Esophagus muscularis mucosa (tissue), 3 donors: ENCODE measurements around the gene AGAP1.

Experiments used
- POLR2A ChIP-seq: fragments of 450-650 bp; IDR thresholded peaks from one replicate; pipeline ENCODE4 v1.6.1; 2017; ENCODE audit warnings: antibody characterized with exemption, moderate library complexity, mild to moderate bottlenecking, low read depth
- POLR2AphosphoS5 ChIP-seq, 2 donors: sonication (generic); formaldehyde crosslinking; IDR thresholded peaks; one replicate each; pipeline ENCODE4 v1.6.1; 2017; ENCODE audit warnings: antibody characterized with exemption in 2 of 2
- TF ChIP-seq, protein P1 (sequence below), 3 experiments: fragments of 200-600 bp in 2 of 3; fragments of 450-650 bp in 1 of 3; sonication (generic) in 2 of 3; IDR thresholded peaks; one replicate each; pipeline ENCODE4 v1.5.1; 2017 to 2019; ENCODE audit warnings: antibody characterized with exemption in 3 of 3, mild to moderate bottlenecking in 2 of 3, moderate library complexity in 1 of 3

DNA sequence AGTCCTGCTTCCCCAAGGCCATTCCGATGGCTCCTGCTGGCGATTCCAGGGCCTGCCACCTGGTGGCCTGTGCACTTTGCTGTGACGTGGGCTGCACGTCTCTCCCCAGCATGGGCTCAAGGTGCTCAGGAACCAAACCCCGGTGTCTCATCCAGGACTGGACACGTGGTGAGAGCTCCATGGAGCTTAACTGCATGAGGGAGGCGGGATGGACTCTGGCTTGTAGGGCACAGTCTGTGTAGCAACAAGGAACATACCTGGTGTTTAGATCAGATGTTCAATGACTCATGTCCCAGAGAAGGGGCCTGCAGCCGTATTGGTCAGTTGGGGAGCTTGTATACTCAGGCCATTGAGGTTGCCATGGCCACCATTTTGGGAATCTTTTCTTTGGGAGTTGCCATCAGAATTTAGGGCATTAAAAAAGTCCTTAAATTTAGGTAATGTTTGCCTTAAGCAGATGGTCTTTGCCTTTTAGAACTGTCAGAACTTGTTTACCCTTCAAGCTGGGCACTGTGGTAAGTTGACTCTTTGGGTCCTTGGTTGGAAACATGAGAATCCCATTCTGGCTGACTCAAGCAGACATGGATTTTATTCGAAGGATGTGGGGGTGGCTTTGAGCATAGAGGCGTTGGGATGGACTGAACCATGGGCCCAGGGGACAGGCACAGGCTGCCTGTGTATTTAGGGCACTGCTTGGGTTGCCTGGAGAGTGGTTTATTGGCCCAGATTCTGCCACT lies 21.0 kb downstream of the AGAP1 start:
- TF ChIP-seq, protein P1, sequence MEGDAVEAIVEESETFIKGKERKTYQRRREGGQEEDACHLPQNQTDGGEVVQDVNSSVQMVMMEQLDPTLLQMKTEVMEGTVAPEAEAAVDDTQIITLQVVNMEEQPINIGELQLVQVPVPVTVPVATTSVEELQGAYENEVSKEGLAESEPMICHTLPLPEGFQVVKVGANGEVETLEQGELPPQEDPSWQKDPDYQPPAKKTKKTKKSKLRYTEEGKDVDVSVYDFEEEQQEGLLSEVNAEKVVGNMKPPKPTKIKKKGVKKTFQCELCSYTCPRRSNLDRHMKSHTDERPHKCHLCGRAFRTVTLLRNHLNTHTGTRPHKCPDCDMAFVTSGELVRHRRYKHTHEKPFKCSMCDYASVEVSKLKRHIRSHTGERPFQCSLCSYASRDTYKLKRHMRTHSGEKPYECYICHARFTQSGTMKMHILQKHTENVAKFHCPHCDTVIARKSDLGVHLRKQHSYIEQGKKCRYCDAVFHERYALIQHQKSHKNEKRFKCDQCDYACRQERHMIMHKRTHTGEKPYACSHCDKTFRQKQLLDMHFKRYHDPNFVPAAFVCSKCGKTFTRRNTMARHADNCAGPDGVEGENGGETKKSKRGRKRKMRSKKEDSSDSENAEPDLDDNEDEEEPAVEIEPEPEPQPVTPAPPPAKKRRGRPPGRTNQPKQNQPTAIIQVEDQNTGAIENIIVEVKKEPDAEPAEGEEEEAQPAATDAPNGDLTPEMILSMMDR (IDR thresholded peaks at IDR 0.05): no peak
- no peak for TF ChIP-seq POLR2A
- TF ChIP-seq POLR2AphosphoS5 (IDR thresholded peaks at IDR 0.05): no peak
